DMS153 (cell line): ENCODE measurements around the gene GLIS1.

ENCODE experiments used
- DNase-seq: peaks from one replicate; lab custom pipeline; 2025; lab: John Stamatoyannopoulos, UW

GLIS1 gene

GRCh38 chr1:53580739-53581475, 158.1 kb downstream of the GLIS1 start:
- DNase-seq: no peak

GRCh38 chr1:53580009-53580400, 159.0 kb downstream of the GLIS1 start:
- no peak for DNase-seq

GRCh38 chr1:53579221-53580008, 159.5 kb downstream of the GLIS1 start:
- no peak for DNase-seq

- no peak for DNase-seq
These were observed 160.6 kb downstream of the GLIS1 start for GRCh38 chr1:53578358-53578757.

DNA sequence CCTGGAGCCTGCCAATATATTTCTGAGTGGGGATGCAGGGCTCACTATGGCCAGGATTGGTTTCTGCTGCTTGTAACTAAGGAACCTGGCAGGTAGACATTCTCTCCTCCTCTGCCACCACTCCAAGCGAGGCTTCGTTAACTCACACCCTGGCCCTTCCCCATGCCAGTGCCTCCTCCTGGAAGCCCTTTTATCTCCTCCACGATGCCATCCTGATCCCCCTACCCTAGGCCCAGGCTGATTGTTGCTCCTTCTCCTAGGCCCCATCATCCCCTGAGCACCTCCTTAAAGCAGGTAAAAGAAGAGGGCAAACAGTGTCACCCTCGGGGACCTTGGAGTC, 161.2 kb downstream of the GLIS1 start:
- no peak for DNase-seq

DNA sequence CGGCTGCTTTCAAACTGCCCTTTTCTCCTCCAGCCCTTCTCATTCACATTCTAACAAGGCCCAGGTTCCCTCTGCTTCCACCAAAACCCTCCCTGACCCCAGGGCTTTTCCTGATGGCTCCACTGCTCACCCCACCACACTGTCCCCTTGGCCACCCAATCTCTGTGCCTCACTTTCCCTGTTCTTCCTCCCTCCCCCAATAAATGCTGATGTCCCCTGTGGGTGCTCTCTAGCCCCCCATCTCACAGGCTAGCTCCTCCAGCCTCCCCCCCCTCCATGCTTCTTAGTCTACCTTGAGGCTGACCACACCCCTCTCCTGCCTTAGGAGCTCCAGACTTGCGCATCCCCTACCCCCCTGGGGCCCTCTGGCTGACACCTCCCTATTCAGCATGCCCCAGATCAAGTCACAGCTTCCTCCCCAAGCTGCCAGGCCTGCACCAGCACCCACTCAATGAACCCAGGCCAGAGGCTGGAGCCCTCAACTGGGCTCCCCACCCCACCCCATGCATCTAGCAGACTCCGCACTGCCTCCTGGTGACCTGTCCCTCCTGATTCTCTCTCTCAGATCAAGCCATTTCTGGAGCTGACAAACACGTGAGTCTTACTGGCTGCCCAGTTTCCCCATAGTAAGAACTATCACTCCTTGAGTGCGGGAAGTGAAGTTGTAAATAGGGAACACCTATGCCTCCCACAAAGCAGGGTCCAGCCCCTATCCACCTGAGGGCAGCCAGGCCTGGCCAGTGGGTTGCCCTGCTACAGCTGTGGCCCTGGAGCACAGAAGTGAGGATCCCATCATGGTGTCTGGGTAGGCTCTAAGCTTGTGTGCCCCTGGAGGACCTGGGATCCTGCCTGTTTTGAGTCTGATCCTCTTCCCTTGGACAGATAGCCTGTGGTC, 161.9 kb downstream of the GLIS1 start:
- DNase-seq: no peak

DNA sequence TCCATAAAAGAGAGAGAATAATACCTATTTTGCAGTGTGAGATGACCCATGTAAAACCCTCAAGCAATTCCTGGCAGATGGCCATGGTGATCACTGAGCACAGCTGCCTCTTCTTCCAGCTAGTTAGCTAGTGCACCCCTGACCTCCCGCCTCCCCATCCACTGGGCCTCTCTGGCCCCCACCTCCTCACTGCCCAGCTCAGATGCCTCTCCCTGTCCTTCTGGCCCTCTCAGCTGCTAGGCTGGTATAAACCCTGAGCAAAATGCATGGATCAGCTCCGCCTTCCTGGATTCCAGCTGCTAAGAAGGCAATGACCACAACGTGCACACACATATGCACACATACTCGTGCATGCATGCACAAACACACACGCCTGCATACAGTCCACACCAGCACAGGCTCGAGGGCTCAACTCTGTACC, 162.6 kb downstream of the GLIS1 start:
- no peak for DNase-seq

GRCh38 chr1:53575955-53576320, 163.0 kb downstream of the GLIS1 start:
- DNase-seq: no peak

DNA sequence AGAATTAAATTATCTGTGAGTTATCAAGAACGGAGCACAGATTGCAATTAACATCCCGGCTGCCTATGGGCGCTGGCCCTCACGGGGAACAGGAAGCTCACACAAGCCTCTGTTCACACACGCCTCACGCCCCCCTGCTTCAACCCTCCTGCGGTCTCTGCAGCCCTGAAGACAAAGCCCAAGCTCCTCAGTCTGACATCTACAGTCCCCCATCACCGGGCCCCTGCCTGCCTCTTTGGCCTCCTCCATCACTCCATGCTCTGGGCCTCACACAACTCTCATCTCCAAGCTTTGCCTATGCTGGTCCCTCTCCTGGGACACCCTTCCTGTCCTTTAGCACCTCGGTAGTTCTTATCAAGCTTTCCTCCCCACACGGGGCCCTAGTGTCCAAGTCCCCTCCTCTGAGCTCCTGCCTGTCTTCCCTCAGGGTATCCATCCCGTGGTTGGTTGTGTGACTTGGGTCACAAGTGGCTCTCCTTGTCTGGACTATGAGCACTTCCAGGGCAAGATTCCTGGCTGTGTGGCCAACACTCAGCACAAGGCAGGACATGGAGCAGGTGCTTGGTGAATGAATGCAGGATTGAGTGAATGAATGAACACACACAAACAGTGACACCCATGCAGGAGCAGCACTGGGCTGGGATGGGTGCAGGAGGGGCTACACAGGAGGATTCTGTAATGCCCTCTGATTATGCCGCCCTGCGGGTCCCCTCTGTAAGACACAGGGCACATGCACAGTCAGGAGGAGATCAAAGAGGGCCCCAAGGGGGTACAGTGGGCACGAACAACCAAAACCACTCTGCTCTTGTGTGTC, 163.6 kb downstream of the GLIS1 start:
- DNase-seq: no peak

GRCh38 chr1:53574621-53575020, 164.3 kb downstream of the GLIS1 start:
- DNase-seq: no peak

- DNase-seq: no peak
These were observed 165.0 kb downstream of the GLIS1 start for GRCh38 chr1:53573931-53574330.

GRCh38 chr1:53573522-53573921, 165.4 kb downstream of the GLIS1 start:
- DNase-seq: no peak

- DNase-seq: no peak
These were observed 166.2 kb downstream of the GLIS1 start for GRCh38 chr1:53572815-53573173.

- no peak for DNase-seq
These were observed 166.7 kb downstream of the GLIS1 start for GRCh38 chr1:53572065-53572814.

DNA sequence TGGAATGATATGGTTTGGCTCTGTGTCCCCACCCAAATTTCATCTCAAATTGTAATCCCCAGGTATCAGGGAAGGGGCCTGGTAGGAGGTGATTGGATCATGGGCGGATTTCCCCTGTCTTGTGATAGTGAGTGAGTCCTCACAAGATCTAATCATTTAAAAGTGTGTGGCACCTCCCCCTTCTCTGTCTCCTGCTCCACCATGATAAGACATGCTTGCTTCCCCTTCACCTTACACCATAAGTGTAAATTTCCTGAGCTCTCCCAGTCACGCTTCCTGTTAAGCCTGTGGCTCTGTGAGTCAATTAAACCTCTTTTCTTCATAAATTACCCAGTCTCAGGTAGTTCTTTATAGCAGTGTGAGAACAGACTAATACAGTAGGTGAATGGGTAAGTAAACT, 170.4 kb downstream of the GLIS1 start:
- no peak for DNase-seq

DNA sequence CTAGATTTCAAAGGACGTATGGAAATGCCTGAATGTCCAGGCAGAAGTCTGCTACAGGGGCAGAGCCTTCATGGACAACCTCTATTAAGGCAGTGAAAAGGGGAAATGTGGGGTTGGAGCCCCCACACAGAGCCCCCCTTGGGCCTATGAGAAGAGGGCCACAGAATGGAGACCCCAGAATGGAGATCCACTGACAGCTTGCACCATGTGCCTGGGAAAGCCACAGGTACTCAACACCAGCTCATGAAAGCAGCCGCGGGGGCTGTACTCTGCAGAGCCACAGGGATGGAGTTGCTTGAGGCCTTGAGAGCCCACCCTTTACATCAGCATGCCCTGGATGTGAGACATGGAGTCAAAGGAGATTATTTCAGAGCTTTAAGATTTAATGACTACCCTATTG, 171.1 kb downstream of the GLIS1 start:
- no peak for DNase-seq

DNA sequence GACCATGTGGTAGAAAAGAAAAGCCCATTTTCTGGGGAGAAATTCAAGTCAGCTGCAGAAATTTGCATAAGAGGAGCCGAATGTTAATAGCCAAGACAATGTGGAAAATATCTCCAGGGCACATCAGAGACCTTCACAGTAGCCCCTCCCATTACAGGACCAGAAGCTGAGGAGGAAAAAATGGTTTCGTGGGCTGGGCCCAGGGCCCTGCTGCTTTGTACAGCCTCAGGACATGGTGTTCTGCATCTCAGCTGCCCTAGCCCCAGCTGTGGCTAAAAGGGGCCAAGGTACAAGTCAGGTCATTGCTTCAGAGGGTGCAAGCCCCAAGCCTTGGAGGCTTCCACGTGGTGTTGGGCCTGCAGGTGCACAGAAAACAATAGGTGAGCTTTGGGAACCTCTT, 171.5 kb downstream of the GLIS1 start:
- DNase-seq: no peak

DNA sequence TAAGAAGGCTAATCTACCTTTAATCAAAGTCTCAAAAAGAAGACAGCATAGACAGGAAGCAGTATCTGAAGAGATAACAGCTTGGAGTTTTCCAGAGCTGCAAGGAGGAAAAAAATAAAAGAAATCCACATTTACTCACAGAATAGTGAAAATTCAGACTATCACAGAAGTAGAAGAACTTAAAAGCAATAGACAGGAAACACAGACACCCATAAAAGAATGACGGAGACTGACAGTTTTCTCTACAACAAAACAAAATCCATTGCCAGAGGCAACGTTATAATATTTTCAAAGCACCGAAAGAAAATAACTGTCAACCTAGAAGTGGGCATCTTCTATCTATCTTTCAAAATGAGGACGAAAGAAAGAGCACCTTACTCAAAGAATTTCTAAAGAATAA, 175.4 kb downstream of the GLIS1 start:
- DNase-seq: no peak

DNA sequence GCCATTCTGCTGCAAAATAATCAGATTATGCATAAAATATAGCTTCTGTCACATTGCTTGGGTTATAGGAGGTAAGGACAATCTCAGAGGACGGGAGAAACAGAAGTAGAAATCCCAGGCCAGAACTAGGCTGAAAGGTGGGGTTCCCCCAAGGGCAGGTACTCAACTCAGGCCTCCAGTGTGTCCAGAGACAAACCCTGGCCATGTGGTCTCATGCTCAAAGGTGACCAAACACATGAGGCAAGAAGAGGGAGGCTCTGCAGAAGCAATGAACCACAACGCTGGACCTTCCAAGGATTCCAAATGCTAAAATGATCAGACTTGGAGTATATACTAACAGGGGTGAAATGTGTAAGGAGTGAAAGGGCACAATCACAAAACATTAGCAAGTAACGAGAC, 176.0 kb downstream of the GLIS1 start:
- DNase-seq: no peak

GRCh38 chr1:53562291-53562980, 176.5 kb downstream of the GLIS1 start:
- DNase-seq: no peak
